Thoracic aorta (tissue), 2 donors: ENCODE measurements around the gene NPEPL1. TPM values are rescaled to one million over a fixed set of nuclear protein-coding genes. Genes with fewer than 3 reads are reported as not detected.

Experiments
- ATAC-seq: fragments of 150-250 bp; one replicate; pipeline ENCODE4 v1.8.0; 2017; ENCODE audit warnings: low read depth; ENCODE audit not compliant: insufficient number of reproducible peaks, low FRiP score
- DNase-seq: peaks from one replicate; pipeline ENCODE4 v3.0.0-alpha.2; 2020; ENCODE audit warnings: low spot score
- H3K27ac ChIP-seq, 2 donors: fragments of 200-600 bp; sonication (generic); 1 replicate in 1 of 2; 2 replicates in 1 of 2; pipeline ENCODE4 v1.5.1; 2016; ENCODE audit warnings: mild to moderate bottlenecking in 2 of 2, moderate library complexity in 2 of 2
- H3K27me3 ChIP-seq: fragments of 200-600 bp; sonication (generic); replicated peaks from 2 replicates; pipeline ENCODE4 v1.6.0; 2016; ENCODE audit warnings: mild to moderate bottlenecking; ENCODE audit not compliant: insufficient read depth
- H3K36me3 ChIP-seq: fragments of 200-600 bp; sonication (generic); one replicate; pipeline ENCODE4 v1.5.1; 2016
- H3K4me1 ChIP-seq, 2 donors: fragments of 200-600 bp; sonication (generic); 1 replicate in 1 of 2; 2 replicates in 1 of 2; pipeline versions ENCODE4 v1.5.1 to v1.6.0; 2016; ENCODE audit warnings: low read depth in 2 of 2, mild to moderate bottlenecking in 1 of 2; ENCODE audit not compliant: control insufficient read depth in 1 of 2
- H3K4me3 ChIP-seq: fragments of 200-600 bp; sonication (generic); 2 replicates; pipeline ENCODE4 v1.5.1; 2016; ENCODE audit warnings: mild to moderate bottlenecking
- H3K9me3 ChIP-seq: fragments of 200-600 bp; sonication (generic); 2 replicates; pipeline ENCODE4 v1.5.1; 2016
- CTCF ChIP-seq: fragments of 200-600 bp; sonication (generic); IDR thresholded peaks from one replicate; pipeline ENCODE4 v1.5.1; 2019; ENCODE audit warnings: antibody characterized with exemption
- total RNA-seq, 2 donors: library from RNA; depleted of rRNA; stranded (reverse); fragments of >200 nt; gene quantifications; one replicate each; pipeline versions ENCODE4 v1.1.0 to v1.2.3, GENCODE V29; 2016

NPEPL1 gene
- total RNA-seq, 2 donors from 2014 or later = 47.1 to 59.4 TPM

- no peak overlapping the region for H3K27ac ChIP-seq
- H3K9me3 ChIP-seq = no peaks in the 10 kb centered on the region
- no peak overlapping the region for H3K4me3 ChIP-seq
- no peaks in the 10 kb centered on the region for H3K27me3 ChIP-seq
- DNase-seq = no peak
- no peak for TF ChIP-seq CTCF
- peaks cover 35% of the 10 kb centered on the region for H3K36me3 ChIP-seq
- ATAC-seq = no peak
- peaks cover 14 to 39% of the 10 kb centered on the region in 2 donors for H3K4me1 ChIP-seq
Observed at GRCh38 chr20:58695895-58696375, 3.3 kb downstream of the NPEPL1 start.

- no peak for DNase-seq
- no peak for TF ChIP-seq CTCF
- Histone ChIP-seq H3K36me3 (peaks cover 35% of the 10 kb centered on the region), H3K27ac (no peak overlapping the region), H3K4me1 (peaks cover 10 to 33% of the 10 kb centered on the region in 2 donors), H3K27me3 (no peaks in the 10 kb centered on the region), H3K4me3 (no peak overlapping the region), H3K9me3 (no peaks in the 10 kb centered on the region)
- ATAC-seq = no peak
Observed at GRCh38 chr20:58696411-58696961, 3.9 kb downstream of the NPEPL1 start.

GRCh38 chr20:58697201-58697866, 4.7 kb downstream of the NPEPL1 start:
- no peaks in the 10 kb centered on the region for H3K27me3 ChIP-seq
- ATAC-seq = no peak
- H3K9me3 ChIP-seq = no peaks in the 10 kb centered on the region
- peaks cover 41% of the 10 kb centered on the region for H3K36me3 ChIP-seq
- no peak for DNase-seq
- H3K27ac ChIP-seq = no peak overlapping the region
- no peak for TF ChIP-seq CTCF
- no peak overlapping the region for H3K4me3 ChIP-seq
- H3K4me1 ChIP-seq = peaks cover 10 to 25% of the 10 kb centered on the region in 2 donors

- no peak for ATAC-seq
Observed at GRCh38 chr20:58697867-58698703, 5.5 kb downstream of the NPEPL1 start.

More at GRCh38 chr20:58697867-58698703, 5.5 kb downstream of the NPEPL1 start:
- Histone ChIP-seq H3K36me3 (peaks cover 49% of the 10 kb centered on the region), H3K9me3 (no peaks in the 10 kb centered on the region), H3K4me3 (no peak overlapping the region), H3K27ac (no peak overlapping the region), H3K4me1 (peaks cover 10 to 24% of the 10 kb centered on the region in 2 donors), H3K27me3 (no peaks in the 10 kb centered on the region)
- no peak for DNase-seq
- no peak for TF ChIP-seq CTCF
